IMR-90 (cell line): ENCODE results near the gene USP7. TPM values are rescaled to one million over a fixed set of nuclear protein-coding genes. Genes with fewer than 3 reads are reported as not detected.

Experiments
- ATAC-seq: fragments of 200-7000 bp; cut with Tn5 transposase; 2 replicates; pipeline ENCODE4 v1.9.1; 2020; ENCODE audit warnings: low read depth, mild to moderate bottlenecking, moderate library complexity
- BruUV-seq: library from RNA; stranded (reverse); fragments of 400-500 nt; replicated peaks from 2 replicates; lab custom pipeline; 2021; lab: Mats Ljungman, UMichigan
- CTCF ChIA-PET: fragments of 300-600 bp; formaldehyde crosslinking; extraction: SDS; loops from one replicate; lab custom pipeline; 2021; ENCODE audit warnings: antibody characterized with exemption; lab: Yijun Ruan, JAX
- POLR2A ChIA-PET: fragments of 300-600 bp; sonication (Branson Sonifier 250); formaldehyde crosslinking; loops from one replicate; lab custom pipeline; 2022; ENCODE audit warnings: antibody characterized with exemption; ENCODE audit not compliant: unreplicated experiment; lab: Charles Lee
- DNase-seq: peaks from one replicate; pipeline ENCODE4 v3.0.0; 2013
- H2AFZ ChIP-seq: replicated peaks from 2 replicates; pipeline ENCODE3; 2013; ENCODE audit warnings: low read length, mild to moderate bottlenecking; ENCODE audit not compliant: poor library complexity
- H2AK5ac ChIP-seq: 2 replicates; pipeline ENCODE4 v1.6.1; 2013; ENCODE audit warnings: low read depth, low read length, inconsistent platforms
- H2AK9ac ChIP-seq: replicated peaks from 2 replicates; pipeline ENCODE3; 2013; ENCODE audit warnings: mild to moderate bottlenecking, low read depth, low read length, moderate library complexity; ENCODE audit not compliant: poor library complexity
- H2BK120ac ChIP-seq: 2 replicates; pipeline ENCODE4 v1.6.1; 2013; ENCODE audit warnings: low read depth, low read length, inconsistent platforms
- H2BK15ac ChIP-seq: 3 replicates; pipeline ENCODE4 v1.6.1; 2013; ENCODE audit warnings: low read depth, low read length, inconsistent platforms
- H2BK20ac ChIP-seq: 2 replicates; pipeline ENCODE4 v1.6.1; 2013; ENCODE audit warnings: low read depth, mild to moderate bottlenecking, inconsistent platforms, low read length, moderate library complexity
- H2BK5ac ChIP-seq: 2 replicates; pipeline ENCODE4 v1.6.1; 2013; ENCODE audit warnings: mild to moderate bottlenecking, low read depth, low read length, inconsistent platforms; ENCODE audit not compliant: poor library complexity, severe bottlenecking
- H3K14ac ChIP-seq: replicated peaks from 2 replicates; pipeline ENCODE4 v1.6.1; 2013; ENCODE audit warnings: low read depth, low read length, inconsistent platforms
- H3K18ac ChIP-seq: 2 replicates; pipeline ENCODE4 v1.6.1; 2013; ENCODE audit warnings: low read depth, low read length, control low read depth
- H3K23ac ChIP-seq: 2 replicates; pipeline ENCODE4 v1.6.1; 2013; ENCODE audit warnings: low read depth, low read length, inconsistent platforms
- H3K27ac ChIP-seq: 2 replicates; pipeline ENCODE4 v1.5.1; 2013; ENCODE audit warnings: mild to moderate bottlenecking, control low read depth, low read length; ENCODE audit not compliant: insufficient read depth
- H3K27me3 ChIP-seq: 2 replicates; pipeline ENCODE4 v1.6.1; 2013; ENCODE audit warnings: low read length; ENCODE audit not compliant: control insufficient read depth, insufficient read depth
- H3K36me3 ChIP-seq: 2 replicates; pipeline ENCODE4 v1.6.1; 2013; ENCODE audit warnings: low read length, mixed read lengths; ENCODE audit not compliant: control insufficient read depth, insufficient read depth
- H3K4ac ChIP-seq: 2 replicates; pipeline ENCODE4 v1.6.1; 2013; ENCODE audit warnings: low read depth, low read length, inconsistent platforms
- H3K4me1 ChIP-seq: 2 replicates; pipeline ENCODE4 v1.6.1; 2013; ENCODE audit warnings: low read length, mixed read lengths; ENCODE audit not compliant: control insufficient read depth, insufficient read depth
- H3K4me2 ChIP-seq: 2 replicates; pipeline ENCODE4 v1.6.1; 2013; ENCODE audit warnings: low read depth, mild to moderate bottlenecking, control low read depth, low read length, moderate library complexity
- H3K4me3 ChIP-seq: 2 replicates; pipeline ENCODE4 v1.5.1; 2013; ENCODE audit warnings: low read depth, mild to moderate bottlenecking, control low read depth, low read length, moderate library complexity; ENCODE audit not compliant: insufficient read depth
- H3K56ac ChIP-seq: 2 replicates; pipeline ENCODE4 v1.6.1; 2013; ENCODE audit warnings: low read length, inconsistent platforms; ENCODE audit not compliant: insufficient read depth; ENCODE audit errors: extremely low read depth
- H3K79me1 ChIP-seq, 2 experiments: 2 replicates each; pipeline ENCODE4 v1.6.1; 2013; ENCODE audit warnings: low read length in 2 of 2, inconsistent platforms in 1 of 2, low read depth in 1 of 2
- H3K9ac ChIP-seq: 2 replicates; pipeline ENCODE4 v1.6.1; 2013; ENCODE audit warnings: low read depth, low read length, control low read depth
- H3K9me1 ChIP-seq: 2 replicates; pipeline ENCODE4 v1.6.1; 2013; ENCODE audit warnings: low read length, inconsistent platforms; ENCODE audit not compliant: insufficient read depth
- H3K9me3 ChIP-seq: 2 replicates; pipeline ENCODE4 v1.6.1; 2013; ENCODE audit warnings: low read length; ENCODE audit not compliant: control insufficient read depth, insufficient read depth
- H4K20me1 ChIP-seq: 2 replicates; pipeline ENCODE4 v1.6.1; 2013; ENCODE audit warnings: low read length, inconsistent platforms; ENCODE audit not compliant: insufficient read depth
- H4K5ac ChIP-seq: 2 replicates; pipeline ENCODE4 v1.6.1; 2013; ENCODE audit warnings: mild to moderate bottlenecking, low read depth, low read length, control low read depth
- H4K8ac ChIP-seq, 2 experiments: 2 replicates each; pipeline ENCODE4 v1.6.1; 2013; ENCODE audit warnings: low read depth in 2 of 2, low read length in 2 of 2, control low read depth in 1 of 2, inconsistent platforms in 1 of 2
- H4K91ac ChIP-seq: 2 replicates; pipeline ENCODE4 v1.6.1; 2013; ENCODE audit warnings: low read depth, low read length, inconsistent platforms; ENCODE audit not compliant: insufficient read depth
- CEBPB ChIP-seq: IDR thresholded peaks from 2 replicates; pipeline ENCODE4 v1.6.1; 2012; ENCODE audit warnings: low read depth, low read length, improper control_type of control experiment
- CHD1 ChIP-seq: IDR thresholded peaks from 2 replicates; pipeline ENCODE4 v1.6.1; 2012; ENCODE audit warnings: low read depth, low read length, improper control_type of control experiment
- FOS ChIP-seq: fragments of 150-350 bp; IDR thresholded peaks from 2 replicates; pipeline ENCODE4 v1.6.1; 2016; ENCODE audit warnings: low read depth, low read length
- MAFK ChIP-seq: IDR thresholded peaks from 2 replicates; pipeline ENCODE4 v1.6.1; 2012; ENCODE audit warnings: low read depth, low read length, improper control_type of control experiment
- MAZ ChIP-seq: IDR thresholded peaks from 2 replicates; pipeline ENCODE4 v1.6.1; 2012; ENCODE audit warnings: low read depth, mild to moderate bottlenecking, low read length, improper control_type of control experiment, moderate library complexity, borderline replicate concordance
- MXI1 ChIP-seq: IDR thresholded peaks from 2 replicates; pipeline ENCODE4 v1.6.1; 2012; ENCODE audit warnings: low read depth, mild to moderate bottlenecking, low read length, moderate library complexity, borderline replicate concordance
- NFE2L2 ChIP-seq: fragments of 150-350 bp; IDR thresholded peaks from 2 replicates; pipeline ENCODE4 v1.6.1; 2016; ENCODE audit warnings: low read depth, mild to moderate bottlenecking, low read length
- POLR2A ChIP-seq: IDR thresholded peaks from 2 replicates; pipeline ENCODE4 v1.6.1; 2012; ENCODE audit warnings: mild to moderate bottlenecking, low read depth, low read length
- RCOR1 ChIP-seq: IDR thresholded peaks from 2 replicates; pipeline ENCODE4 v1.6.1; 2012; ENCODE audit warnings: mild to moderate bottlenecking, low read length, improper control_type of control experiment; ENCODE audit not compliant: insufficient replicate concordance
- RFX5 ChIP-seq: IDR thresholded peaks from 2 replicates; pipeline ENCODE4 v1.8.0; 2012; ENCODE audit warnings: low read depth, mild to moderate bottlenecking, low read length, moderate library complexity
- whole genome bisulfite sequencing, 2 experiments: methylation state at CpG; one replicate each; pipeline versions ENCODE4 v1.1.5 to v1.1.7; 2013; ENCODE audit warnings: missing lambda C conversion rate in 2 of 2; ENCODE audit not compliant: insufficient read length in 1 of 2; ENCODE audit errors: extremely low coverage in 2 of 2; 5-methylcytosine and 5-hydroxymethylcytosine counted together
- dilution Hi-C: fragments of 300-500 bp; cut with HindIII; formaldehyde crosslinking; loops from one replicate; pipeline ENCODE4 v1.14.3; 2018; ENCODE audit warnings: low sequenced_read_pairs; ENCODE audit not compliant: unreplicated experiment
- in situ Hi-C: fragments of 300-500 bp; cut with MboI; formaldehyde crosslinking; loops from 3 replicates; pipeline ENCODE4 v1.14.3; 2019; ENCODE audit warnings: low sequenced_read_pairs, inconsistent platforms, mixed read lengths
- intact Hi-C: fragments of 100-400 bp; cut with micrococcal nuclease; formaldehyde crosslinking; loops from 2 replicates; pipeline ENCODE4 v1.10.0; 2022
- polyA plus RNA-seq, 3 experiments: library from polyadenylated mRNA; depleted of rRNA; stranded (reverse); fragments of >200 nt; gene quantifications; 2 replicates each; pipeline ENCODE4 v1.2.3, GENCODE V29; 2012; ENCODE audit warnings: low replicate concordance in 1 of 3
- total RNA-seq: library from RNA; depleted of rRNA; stranded (reverse); fragments of >200 nt; gene quantifications from 2 replicates; pipeline ENCODE4 v1.2.3, GENCODE V29; 2012
- TF ChIP-seq, protein P1 (sequence below): conservative IDR thresholded peaks from 2 replicates; pipeline ENCODE4 v1.5.1; 2012; ENCODE audit warnings: mild to moderate bottlenecking, low read depth, low read length, improper control_type of control experiment
- TF ChIP-seq, protein P2 (sequence below): fragments of 150-350 bp; IDR thresholded peaks from 2 replicates; pipeline ENCODE4 v1.6.1; 2016; ENCODE audit warnings: low read depth, mild to moderate bottlenecking, low read length, moderate library complexity, borderline replicate concordance

USP7 gene
- total and polyA plus RNA-seq, 2 of the 4 experiments (the other 2 are of a cell fraction), result 17.8 to 28.3 TPM

- H2BK5ac ChIP-seq, result no peak overlapping the region
- no peaks in the 10 kb centered on the region for H3K9me3 ChIP-seq
- no peak overlapping the region for H3K4me3 ChIP-seq
- in situ Hi-C loops (no loop called here), dilution Hi-C loops (no loop called here), intact Hi-C loops (no loop called here)
- POLR2A ChIA-PET, result interaction anchor here (0.6 kb wide), 1 partner anchor 1917 kb away, joined by 5 read pairs; no protein-coding TSS in a partner anchor
- H4K8ac ChIP-seq, result no peak overlapping the region
- no peaks in the 10 kb centered on the region for H4K20me1 ChIP-seq
- no peak overlapping the region for H3K23ac ChIP-seq
- CTCF ChIA-PET, result no interaction called here
- no peak overlapping the region for H3K27ac ChIP-seq
- no peak overlapping the region for H2AK5ac ChIP-seq
- no peaks in the 10 kb centered on the region for H3K9me1 ChIP-seq
- H4K5ac ChIP-seq, result no peak overlapping the region
- no TSS peak for BruUV-seq
- H2BK20ac ChIP-seq, result no peak overlapping the region
- H3K79me1 ChIP-seq, result no peaks in the 10 kb centered on the region
- no peak overlapping the region for H2AK9ac ChIP-seq
- H2BK15ac ChIP-seq, result no peak overlapping the region
- H3K14ac ChIP-seq, result no peak overlapping the region
- no peak overlapping the region for H3K4ac ChIP-seq
- no peaks in the 10 kb centered on the region for H3K36me3 ChIP-seq
- peaks cover 4% of the 10 kb centered on the region; the same call in 1 of the 2 replicates for H3K27me3 ChIP-seq
- no peak overlapping the region for H4K91ac ChIP-seq
- ATAC-seq (no peak), DNase-seq (no peak)
- no peak overlapping the region for H3K18ac ChIP-seq
- WGBS, 2 experiments, result 82% methylated on average over 3 of the region's 7 CpGs; no CpG with 5 or more reads in 1 of the 2 experiments
- no peak overlapping the region for H3K56ac ChIP-seq
- no peak overlapping the region for H2BK120ac ChIP-seq
- no peak overlapping the region for H3K4me2 ChIP-seq
- no peak overlapping the region for H2AFZ ChIP-seq
- no peaks in the 10 kb centered on the region for H3K4me1 ChIP-seq
- TF ChIP-seq CEBPB (no peak), MXI1 (no peak), FOS (no peak), RCOR1 (no peak), RFX5 (no peak), MAFK (no peak), NFE2L2 (no peak), CHD1 (no peak), POLR2A (no peak), MAZ (no peak)
- TF ChIP-seq, protein P1, sequence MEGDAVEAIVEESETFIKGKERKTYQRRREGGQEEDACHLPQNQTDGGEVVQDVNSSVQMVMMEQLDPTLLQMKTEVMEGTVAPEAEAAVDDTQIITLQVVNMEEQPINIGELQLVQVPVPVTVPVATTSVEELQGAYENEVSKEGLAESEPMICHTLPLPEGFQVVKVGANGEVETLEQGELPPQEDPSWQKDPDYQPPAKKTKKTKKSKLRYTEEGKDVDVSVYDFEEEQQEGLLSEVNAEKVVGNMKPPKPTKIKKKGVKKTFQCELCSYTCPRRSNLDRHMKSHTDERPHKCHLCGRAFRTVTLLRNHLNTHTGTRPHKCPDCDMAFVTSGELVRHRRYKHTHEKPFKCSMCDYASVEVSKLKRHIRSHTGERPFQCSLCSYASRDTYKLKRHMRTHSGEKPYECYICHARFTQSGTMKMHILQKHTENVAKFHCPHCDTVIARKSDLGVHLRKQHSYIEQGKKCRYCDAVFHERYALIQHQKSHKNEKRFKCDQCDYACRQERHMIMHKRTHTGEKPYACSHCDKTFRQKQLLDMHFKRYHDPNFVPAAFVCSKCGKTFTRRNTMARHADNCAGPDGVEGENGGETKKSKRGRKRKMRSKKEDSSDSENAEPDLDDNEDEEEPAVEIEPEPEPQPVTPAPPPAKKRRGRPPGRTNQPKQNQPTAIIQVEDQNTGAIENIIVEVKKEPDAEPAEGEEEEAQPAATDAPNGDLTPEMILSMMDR, result no peak
- TF ChIP-seq, protein P2, sequence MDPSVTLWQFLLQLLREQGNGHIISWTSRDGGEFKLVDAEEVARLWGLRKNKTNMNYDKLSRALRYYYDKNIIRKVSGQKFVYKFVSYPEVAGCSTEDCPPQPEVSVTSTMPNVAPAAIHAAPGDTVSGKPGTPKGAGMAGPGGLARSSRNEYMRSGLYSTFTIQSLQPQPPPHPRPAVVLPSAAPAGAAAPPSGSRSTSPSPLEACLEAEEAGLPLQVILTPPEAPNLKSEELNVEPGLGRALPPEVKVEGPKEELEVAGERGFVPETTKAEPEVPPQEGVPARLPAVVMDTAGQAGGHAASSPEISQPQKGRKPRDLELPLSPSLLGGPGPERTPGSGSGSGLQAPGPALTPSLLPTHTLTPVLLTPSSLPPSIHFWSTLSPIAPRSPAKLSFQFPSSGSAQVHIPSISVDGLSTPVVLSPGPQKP, result no peak
- no peak overlapping the region for H3K9ac ChIP-seq
These were observed 19.1 kb upstream of the USP7 start for GRCh38 chr16:8982816-8983215.
